Hepatocyte (in vitro differentiated cells): ENCODE data around the gene PKP3. TPM values are rescaled to one million over a fixed set of nuclear protein-coding genes. Genes with fewer than 3 reads are reported as not detected.

Experiments used
- DNase-seq: peaks from one replicate; pipeline ENCODE4 v3.0.0-alpha.2; 2016; ENCODE audit warnings: low spot score
- H2AFZ ChIP-seq: fragments of 200-600 bp; sonication (generic); 2 replicates; pipeline ENCODE4 v1.6.0; 2016; ENCODE audit warnings: antibody characterized with exemption, mild to moderate bottlenecking
- H3K27ac ChIP-seq: fragments of 200-600 bp; sonication (generic); 2 replicates; pipeline ENCODE4 v1.5.1; 2016; ENCODE audit warnings: mild to moderate bottlenecking
- H3K27me3 ChIP-seq: fragments of 200-600 bp; sonication (generic); 2 replicates; pipeline ENCODE4 v1.6.1; 2016
- H3K36me3 ChIP-seq: fragments of 200-600 bp; sonication (generic); replicated peaks from 2 replicates; pipeline ENCODE4 v1.5.1; 2016; ENCODE audit warnings: low read depth; ENCODE audit not compliant: insufficient read depth
- H3K4me1 ChIP-seq: fragments of 200-600 bp; sonication (generic); 2 replicates; pipeline ENCODE4 v1.5.1; 2016; ENCODE audit warnings: mild to moderate bottlenecking, moderate library complexity; ENCODE audit not compliant: insufficient read depth
- H3K4me2 ChIP-seq: fragments of 200-600 bp; sonication (generic); 2 replicates; pipeline ENCODE4 v1.6.0; 2016
- H3K4me3 ChIP-seq: fragments of 200-600 bp; sonication (generic); 2 replicates; pipeline ENCODE4 v1.5.1; 2016; ENCODE audit warnings: mild to moderate bottlenecking
- H3K79me2 ChIP-seq: fragments of 200-600 bp; sonication (generic); 2 replicates; pipeline ENCODE4 v1.6.0; 2017; ENCODE audit warnings: mild to moderate bottlenecking
- H3K9me2 ChIP-seq: fragments of 200-600 bp; sonication (generic); replicated peaks from 2 replicates; pipeline ENCODE4 v1.6.0; 2017; ENCODE audit warnings: mild to moderate bottlenecking; ENCODE audit not compliant: insufficient read depth
- H3K9me3 ChIP-seq: fragments of 200-600 bp; sonication (generic); 2 replicates; pipeline ENCODE4 v1.5.1; 2016; ENCODE audit warnings: low read depth, mild to moderate bottlenecking
- H4K20me1 ChIP-seq: fragments of 200-600 bp; sonication (generic); 2 replicates; pipeline ENCODE4 v1.6.0; 2016; ENCODE audit warnings: mild to moderate bottlenecking; ENCODE audit not compliant: insufficient read depth, poor library complexity, severe bottlenecking
- CTCF ChIP-seq: fragments of 200-600 bp; sonication (generic); IDR thresholded peaks from 2 replicates; pipeline ENCODE4 v1.5.1; 2016; ENCODE audit warnings: antibody characterized with exemption, mild to moderate bottlenecking; ENCODE audit not compliant: poor library complexity
- EZH2 ChIP-seq: fragments of 200-600 bp; sonication (generic); IDR thresholded peaks from 2 replicates; pipeline ENCODE4 v1.6.1; 2016; ENCODE audit warnings: antibody characterized with exemption, mild to moderate bottlenecking, borderline replicate concordance
- EZH2phosphoT487 ChIP-seq: fragments of 200-600 bp; sonication (generic); IDR thresholded peaks from one replicate; pipeline ENCODE4 v1.6.1; 2018; ENCODE audit warnings: antibody characterized with exemption, mild to moderate bottlenecking, low read depth, moderate library complexity; ENCODE audit not compliant: unreplicated experiment, severe bottlenecking
- WGBS: methylation state at CpG from one replicate; pipeline ENCODE4 v1.1.6; 2016; ENCODE audit warnings: low lambda C conversion rate; ENCODE audit errors: missing lambda C conversion rate; 5-methylcytosine and 5-hydroxymethylcytosine counted together
- polyA plus RNA-seq: library from polyadenylated mRNA; unstranded; fragments of >200 nt; fragmentation: Nextera tagmentation; extraction: Ambion mirVana; gene quantifications from 2 replicates; pipeline ENCODE4 v1.2.1, GENCODE V29; 2016
- total RNA-seq: library from RNA; depleted of rRNA; stranded (reverse); fragments of >200 nt; gene quantifications from 2 replicates; pipeline ENCODE4 v1.2.3, GENCODE V29; 2014

PKP3 gene
- total and polyA plus RNA-seq, 2 experiments from 2014 or later: 62.1 to 89.5 TPM

- H3K36me3 ChIP-seq: no peaks in the 10 kb centered on the region
- H3K4me2 ChIP-seq: no peak overlapping the region
These were observed 36.4 kb upstream of the PKP3 start for GRCh38 chr11:357582-357981.

GRCh38 chr11:358129-358800 lies 35.7 kb upstream of the PKP3 start:
- Histone ChIP-seq H3K9me2 (no peaks in the 10 kb centered on the region), H3K4me3 (no peak overlapping the region), H3K79me2 (no peaks in the 10 kb centered on the region), H3K27me3 (no peaks in the 10 kb centered on the region), H4K20me1 (no peaks in the 10 kb centered on the region), H3K4me2 (no peak overlapping the region), H3K4me1 (peaks cover 16% of the 10 kb centered on the region), H2AFZ (no peak overlapping the region), H3K36me3 (no peaks in the 10 kb centered on the region), H3K27ac (no peak overlapping the region), H3K9me3 (no peaks in the 10 kb centered on the region)
- TF ChIP-seq CTCF (no peak), EZH2phosphoT487 (no peak), EZH2 (no peak)
- 82% methylated on average over 32 of the region's 34 CpGs for WGBS
- DNase-seq: no peak

More at GRCh38 chr11:357582-357981, 36.4 kb upstream of the PKP3 start:
- Histone ChIP-seq H3K27ac (no peak overlapping the region), H3K79me2 (no peaks in the 10 kb centered on the region), H3K27me3 (no peaks in the 10 kb centered on the region), H3K4me1 (peaks cover 23% of the 10 kb centered on the region), H3K9me3 (no peaks in the 10 kb centered on the region), H3K4me3 (no peak overlapping the region), H4K20me1 (no peaks in the 10 kb centered on the region), H2AFZ (no peak overlapping the region), H3K9me2 (no peaks in the 10 kb centered on the region)
- TF ChIP-seq EZH2phosphoT487 (no peak), CTCF (no peak), EZH2 (no peak)
- no peak for DNase-seq
- WGBS: 98% methylated on average over 4 of the region's 4 CpGs

GRCh38 chr11:359181-359714 lies 34.8 kb upstream of the PKP3 start:
- Histone ChIP-seq H3K9me3 (no peaks in the 10 kb centered on the region), H3K36me3 (no peaks in the 10 kb centered on the region), H2AFZ (no peak overlapping the region), H3K4me2 (no peak overlapping the region), H3K79me2 (no peaks in the 10 kb centered on the region), H3K4me1 (peaks cover 9% of the 10 kb centered on the region), H4K20me1 (no peaks in the 10 kb centered on the region), H3K9me2 (no peaks in the 10 kb centered on the region), H3K27me3 (no peaks in the 10 kb centered on the region), H3K27ac (no peak overlapping the region), H3K4me3 (no peak overlapping the region)
- TF ChIP-seq CTCF: no peak
- TF ChIP-seq EZH2: no peak
- no peak for TF ChIP-seq EZH2phosphoT487
- DNase-seq: no peak
- 85% methylated on average over 5 of the region's 5 CpGs for WGBS
